NCI-H82 (cell line): ENCODE measurements around the gene HYPK.

Source experiments
- DNase-seq: peaks from one replicate; lab custom pipeline; 2025; lab: John Stamatoyannopoulos, UW

The HYPK gene

DNA sequence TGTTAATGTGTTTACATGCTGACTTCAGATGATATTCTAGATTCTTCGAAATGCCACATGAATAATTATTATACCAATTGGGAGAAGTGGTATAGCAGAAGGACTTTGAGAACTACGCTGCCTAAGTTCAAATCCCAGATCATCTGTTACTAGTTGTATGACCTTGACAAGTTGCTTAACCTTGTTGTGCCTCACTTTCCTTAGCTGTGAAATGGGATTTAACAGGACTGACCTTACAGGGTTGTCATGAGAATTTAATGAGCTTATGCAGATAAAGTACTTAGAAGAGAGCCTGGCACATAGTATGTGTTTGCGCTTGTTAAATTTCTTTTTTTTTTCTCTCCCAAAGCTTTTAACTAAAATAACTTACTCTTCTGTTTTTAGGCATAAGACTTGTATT lies 50.9 kb downstream of the HYPK start:
- no peak for DNase-seq

DNA sequence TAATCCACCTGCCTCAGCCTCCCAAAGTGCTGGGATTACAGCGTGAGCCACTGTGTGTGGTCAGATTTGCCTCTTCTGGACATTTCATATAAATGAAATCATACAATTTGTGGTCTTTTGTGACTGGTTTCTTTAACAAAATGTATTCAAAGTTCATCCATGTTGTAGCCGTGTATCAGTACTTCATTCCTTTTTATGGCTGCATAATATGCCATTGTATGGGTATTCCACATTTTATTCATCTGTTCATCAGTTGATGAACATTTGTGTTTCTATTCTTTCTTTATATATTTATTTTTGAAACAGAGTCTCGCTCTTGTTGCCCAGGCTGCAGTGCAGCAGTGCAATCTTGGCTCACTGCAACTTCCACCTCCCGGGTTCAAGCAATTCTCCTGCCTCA lies 52.2 kb downstream of the HYPK start:
- no peak for DNase-seq
